Measurements from ENCODE around the gene SEMA6D. TPM values are rescaled to one million over a fixed set of nuclear protein-coding genes. Genes with fewer than 3 reads are reported as not detected.

SEMA6D gene, protein sequence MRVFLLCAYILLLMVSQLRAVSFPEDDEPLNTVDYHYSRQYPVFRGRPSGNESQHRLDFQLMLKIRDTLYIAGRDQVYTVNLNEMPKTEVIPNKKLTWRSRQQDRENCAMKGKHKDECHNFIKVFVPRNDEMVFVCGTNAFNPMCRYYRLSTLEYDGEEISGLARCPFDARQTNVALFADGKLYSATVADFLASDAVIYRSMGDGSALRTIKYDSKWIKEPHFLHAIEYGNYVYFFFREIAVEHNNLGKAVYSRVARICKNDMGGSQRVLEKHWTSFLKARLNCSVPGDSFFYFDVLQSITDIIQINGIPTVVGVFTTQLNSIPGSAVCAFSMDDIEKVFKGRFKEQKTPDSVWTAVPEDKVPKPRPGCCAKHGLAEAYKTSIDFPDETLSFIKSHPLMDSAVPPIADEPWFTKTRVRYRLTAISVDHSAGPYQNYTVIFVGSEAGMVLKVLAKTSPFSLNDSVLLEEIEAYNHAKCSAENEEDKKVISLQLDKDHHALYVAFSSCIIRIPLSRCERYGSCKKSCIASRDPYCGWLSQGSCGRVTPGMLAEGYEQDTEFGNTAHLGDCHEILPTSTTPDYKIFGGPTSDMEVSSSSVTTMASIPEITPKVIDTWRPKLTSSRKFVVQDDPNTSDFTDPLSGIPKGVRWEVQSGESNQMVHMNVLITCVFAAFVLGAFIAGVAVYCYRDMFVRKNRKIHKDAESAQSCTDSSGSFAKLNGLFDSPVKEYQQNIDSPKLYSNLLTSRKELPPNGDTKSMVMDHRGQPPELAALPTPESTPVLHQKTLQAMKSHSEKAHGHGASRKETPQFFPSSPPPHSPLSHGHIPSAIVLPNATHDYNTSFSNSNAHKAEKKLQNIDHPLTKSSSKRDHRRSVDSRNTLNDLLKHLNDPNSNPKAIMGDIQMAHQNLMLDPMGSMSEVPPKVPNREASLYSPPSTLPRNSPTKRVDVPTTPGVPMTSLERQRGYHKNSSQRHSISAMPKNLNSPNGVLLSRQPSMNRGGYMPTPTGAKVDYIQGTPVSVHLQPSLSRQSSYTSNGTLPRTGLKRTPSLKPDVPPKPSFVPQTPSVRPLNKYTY
- 5.9 and 10.2 TPM in 2 replicates for total RNA-seq

DNA sequence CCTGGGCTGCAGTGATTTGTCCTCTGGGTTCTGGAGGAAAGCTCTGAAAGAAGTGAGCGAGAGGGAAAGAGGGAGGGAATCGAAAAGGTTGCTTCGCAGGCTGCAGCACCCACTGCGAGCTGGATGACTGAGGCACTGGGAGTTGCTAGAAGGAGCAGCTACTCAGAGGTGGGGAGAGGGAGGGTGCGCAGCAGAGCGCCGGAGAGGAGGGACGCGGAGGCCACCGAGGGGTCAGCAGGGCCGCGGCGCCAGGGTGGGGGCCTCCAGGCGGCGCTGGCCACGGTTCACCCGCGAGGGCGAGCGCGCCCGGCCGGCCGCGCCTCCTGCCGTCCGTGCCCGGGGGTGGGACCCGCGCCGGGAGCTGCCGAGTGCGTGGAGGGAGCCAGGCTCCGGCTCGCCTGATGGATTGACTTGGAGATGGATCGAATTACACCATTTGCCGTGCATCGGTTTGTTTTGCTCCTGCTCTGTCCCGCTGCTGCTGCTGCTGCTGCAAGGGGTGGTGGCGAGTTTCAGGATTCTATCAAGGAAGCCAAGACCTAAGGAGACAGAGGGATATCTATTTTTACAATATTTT lies at the start of gene SEMA6D:
Gene SEMA6D, plus strand, starts transcription at position 470 of the 577 bp plus-strand sequence. CDS start 42,294 bp downstream, outside the sequence.
- DNase-seq (ENCODE audit: low read depth, low spot score), result peak; percentile 17

DNA sequence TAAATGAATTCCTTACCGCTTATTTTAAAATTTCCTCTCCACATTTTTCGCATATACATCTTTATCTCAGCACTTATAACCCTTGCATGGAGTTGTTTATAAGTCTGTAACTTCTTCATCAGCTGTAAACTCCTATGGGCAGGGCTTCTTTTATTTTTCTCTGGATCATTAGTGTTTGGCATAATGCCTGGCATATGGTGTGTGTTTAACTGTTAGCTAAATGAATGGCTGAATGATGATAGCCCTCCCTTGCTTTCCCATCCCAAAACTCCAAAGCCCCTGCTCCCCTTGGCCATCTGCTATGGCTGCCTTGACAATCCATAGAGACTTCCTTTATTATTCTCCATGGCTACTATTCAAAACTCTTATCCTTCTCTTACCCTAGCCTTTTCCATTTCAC lies 48.1 kb upstream of the SEMA6D start:
- no peak for DNase-seq (ENCODE audit: low read depth, low spot score)

DNA sequence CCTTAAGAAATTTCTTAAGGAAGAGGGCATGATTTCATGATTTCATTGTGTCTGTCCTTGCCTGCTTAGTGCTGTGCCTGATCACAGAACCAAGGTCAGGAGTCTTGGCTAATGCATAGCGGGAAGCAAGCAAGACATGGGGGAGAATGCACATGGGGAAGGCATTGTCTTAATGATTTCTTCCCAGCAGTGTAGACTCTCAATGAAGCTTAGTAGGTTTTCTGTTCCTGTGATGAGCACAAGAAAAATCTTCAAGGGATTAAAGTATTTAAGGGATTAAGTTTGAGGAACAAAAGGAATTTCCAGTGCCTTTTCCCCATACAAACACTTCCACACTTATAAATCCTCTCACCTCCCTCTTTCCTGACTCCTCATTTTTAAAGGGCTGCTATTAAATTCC lies 46.9 kb upstream of the SEMA6D start:
- no peak for DNase-seq (ENCODE audit: low read depth, low spot score)

DNA sequence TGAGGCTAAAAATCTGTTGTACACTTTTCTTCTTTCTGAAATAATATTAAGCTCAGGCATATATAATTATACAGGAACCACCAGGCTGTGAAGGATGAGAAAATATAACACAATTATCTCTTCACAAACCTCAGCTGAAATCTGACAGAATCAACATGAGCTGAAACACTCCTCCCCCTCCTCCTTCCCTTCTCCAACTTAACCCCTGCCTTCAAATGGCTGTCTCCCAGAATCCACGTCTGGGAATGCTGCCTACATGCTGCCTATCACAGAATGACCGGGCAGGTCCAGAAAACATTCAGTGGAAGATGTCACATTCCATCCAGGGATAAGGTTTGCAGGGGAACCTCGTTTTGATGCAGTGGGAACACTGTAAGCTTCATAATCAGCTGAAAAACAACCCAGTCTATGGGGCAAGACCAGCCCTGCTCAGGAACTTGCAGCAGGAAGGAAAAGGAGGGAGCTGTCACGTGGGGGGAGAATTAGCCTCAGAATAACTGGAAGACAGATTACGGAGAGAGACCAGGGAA lies 44.0 kb upstream of the SEMA6D start:
- DNase-seq (ENCODE audit: low read depth, low spot score), result peak; percentile 40

DNA sequence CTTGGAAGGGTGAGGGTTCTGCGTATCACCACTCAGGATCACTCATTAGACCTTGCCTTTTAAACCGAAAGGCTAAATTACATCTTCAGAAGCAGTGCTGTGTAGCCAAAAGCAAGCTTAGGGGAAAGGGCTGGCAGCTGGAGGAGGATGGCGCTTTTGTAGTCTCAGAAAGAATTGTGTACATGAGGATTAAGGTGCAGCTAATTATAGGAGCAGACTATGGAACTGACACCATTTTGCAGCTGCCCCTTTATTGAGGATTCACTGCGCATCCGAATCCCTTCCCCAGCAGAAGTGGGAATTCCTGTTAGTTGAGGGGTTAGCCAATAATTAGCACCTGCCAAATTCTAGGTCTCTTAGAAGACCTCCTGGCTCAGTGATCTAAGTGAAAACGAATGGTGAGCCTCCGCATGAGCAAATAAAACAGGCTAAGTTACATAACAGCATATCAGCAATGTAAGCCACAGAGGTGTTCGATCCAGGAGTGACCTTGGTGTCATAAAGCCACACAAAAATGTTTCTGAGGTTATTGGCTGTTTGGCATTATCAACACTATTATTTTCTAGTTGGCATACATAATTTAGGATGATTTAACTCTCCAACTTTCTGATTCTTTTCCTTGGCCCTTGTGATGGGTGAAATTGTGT lies 42.6 kb upstream of the SEMA6D start:
- no peak for DNase-seq (ENCODE audit: low read depth, low spot score)

DNA sequence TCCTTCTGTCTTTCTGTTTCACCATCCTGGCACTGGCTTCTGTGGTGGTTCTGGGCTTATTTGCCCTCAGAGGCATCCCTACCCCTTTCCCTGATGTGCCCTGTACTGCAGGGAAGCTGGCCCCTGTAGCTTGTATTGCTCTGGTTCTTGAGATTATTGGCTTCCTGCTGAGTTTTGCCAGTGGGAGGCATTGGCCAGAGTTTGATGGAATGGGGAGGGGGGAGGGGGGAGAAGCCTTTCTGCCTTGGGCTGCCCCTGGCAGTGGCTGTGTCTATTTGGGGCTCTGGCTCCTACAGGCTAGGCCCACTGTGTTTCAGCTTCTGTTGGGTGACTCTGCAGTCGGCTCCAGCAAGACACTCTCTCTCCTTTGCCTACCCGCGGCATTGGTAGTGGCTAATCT lies 41.6 kb upstream of the SEMA6D start:
- DNase-seq (ENCODE audit: low read depth, low spot score), result no peak

DNA sequence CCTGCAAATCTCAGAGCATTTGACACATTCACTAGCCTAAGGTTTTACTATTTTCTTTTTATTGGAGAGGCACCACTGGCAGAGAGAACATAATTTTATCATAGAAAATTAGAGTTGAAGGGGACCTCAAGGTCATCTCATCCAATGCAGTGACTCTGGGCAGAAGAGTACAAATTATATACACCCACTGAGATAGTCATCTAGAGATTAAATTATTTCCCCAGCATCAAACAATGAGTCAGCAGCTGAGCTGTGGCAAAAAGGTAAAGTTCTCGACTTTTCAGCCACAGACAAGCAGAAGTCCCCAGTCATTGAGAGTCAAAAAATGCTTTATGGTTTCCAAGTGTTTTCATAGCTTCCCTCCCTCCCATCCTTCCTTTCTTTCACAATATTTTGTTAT lies 39.3 kb upstream of the SEMA6D start:
- DNase-seq (ENCODE audit: low read depth, low spot score), result no peak

DNA sequence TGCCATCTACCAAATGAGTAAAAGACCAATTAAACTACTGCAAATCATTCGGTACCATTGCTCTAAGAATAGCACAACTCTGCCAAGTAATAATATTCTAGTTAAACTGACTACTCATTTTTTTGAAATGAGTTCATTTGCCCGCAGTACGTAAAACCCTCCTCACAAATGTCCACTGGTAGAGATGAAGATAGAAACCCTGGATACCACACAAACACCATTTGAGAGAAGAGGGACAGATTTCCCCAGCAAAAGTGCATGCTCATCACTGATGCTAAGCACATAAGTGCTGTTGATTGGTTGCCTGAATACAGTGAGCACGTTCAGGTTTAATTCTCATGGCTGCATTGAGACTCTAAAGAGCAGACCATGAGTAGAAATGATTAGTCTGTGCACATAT lies 34.6 kb upstream of the SEMA6D start:
- DNase-seq (ENCODE audit: low read depth, low spot score), result no peak

DNA sequence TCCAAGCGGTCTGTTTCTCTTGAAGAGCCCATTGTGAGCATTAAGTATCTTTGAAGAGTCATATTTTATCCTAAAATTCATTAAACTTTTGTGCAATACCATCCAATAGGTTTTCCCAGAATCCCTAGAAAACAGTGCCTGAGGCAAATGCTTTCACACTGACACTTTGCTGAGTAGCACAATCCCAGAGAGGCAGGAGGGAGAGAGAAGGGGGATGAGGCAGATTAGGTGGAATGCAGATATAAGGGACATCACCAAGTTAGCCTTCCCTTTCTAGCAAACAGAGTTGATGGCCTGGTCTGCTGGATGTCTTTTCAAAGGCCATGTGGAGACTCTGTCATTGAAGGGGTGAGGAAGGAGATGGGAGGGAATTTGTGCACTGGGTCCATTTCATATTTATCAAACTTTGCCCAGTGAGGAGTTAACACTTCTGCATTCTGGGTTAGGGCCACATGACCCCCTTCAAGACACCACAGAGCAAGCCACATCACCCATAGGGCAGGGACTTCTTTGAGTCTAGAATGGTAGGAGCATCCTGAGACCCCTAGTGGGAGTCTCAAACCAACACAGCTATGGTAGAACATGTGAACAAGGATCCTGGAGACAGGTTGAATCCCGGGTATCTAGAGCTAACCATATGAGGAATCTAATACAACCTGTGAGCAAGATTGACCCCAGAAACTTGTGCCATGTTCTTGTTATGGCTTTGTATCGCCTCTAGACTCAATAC lies 32.0 kb upstream of the SEMA6D start:
- no peak for DNase-seq (ENCODE audit: low read depth, low spot score)

DNA sequence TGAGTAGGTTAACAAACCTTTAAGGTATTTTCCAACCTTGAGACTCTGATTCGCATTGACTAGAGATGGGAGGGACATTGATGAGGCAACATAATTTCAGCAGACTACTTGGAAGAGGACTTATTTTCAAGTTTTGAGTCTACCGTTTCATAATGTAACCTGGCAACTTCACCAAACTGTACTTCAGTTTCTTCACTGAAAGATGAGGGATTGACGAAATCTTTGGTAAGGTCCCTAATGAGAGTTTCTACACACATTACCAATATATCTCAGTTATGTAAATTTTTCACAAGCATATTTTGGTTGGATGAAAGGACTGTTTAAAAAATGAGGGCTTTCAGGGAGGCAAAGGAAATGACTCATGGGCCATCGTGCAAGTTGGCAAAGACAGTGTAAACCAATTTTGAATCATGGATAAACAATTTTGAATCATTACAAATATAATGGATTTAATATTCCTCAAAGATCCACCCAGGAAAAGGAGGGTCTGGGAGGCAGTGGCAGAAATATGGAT lies 28.7 kb upstream of the SEMA6D start:
- DNase-seq (ENCODE audit: low read depth, low spot score), result no peak

DNA sequence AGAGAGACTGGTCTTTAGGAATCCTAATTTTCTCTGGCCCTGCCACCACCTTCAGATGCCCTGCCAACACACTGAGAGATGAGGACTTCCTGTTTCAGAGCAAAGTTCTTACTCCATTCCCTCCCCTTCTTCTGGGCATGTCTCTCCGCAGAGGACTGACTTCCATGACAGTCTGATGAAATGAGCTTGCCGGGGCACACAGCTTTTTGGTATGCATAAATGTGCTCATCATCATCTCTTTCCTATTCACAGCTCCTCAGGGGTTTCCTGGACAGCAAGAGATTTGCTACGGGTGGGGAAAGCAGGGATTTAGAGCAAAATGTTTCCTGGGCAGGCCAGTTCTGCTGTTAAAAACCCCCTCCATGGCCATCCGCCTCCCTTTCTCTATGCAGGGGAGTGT lies 27.6 kb upstream of the SEMA6D start:
- DNase-seq (ENCODE audit: low read depth, low spot score), result no peak

DNA sequence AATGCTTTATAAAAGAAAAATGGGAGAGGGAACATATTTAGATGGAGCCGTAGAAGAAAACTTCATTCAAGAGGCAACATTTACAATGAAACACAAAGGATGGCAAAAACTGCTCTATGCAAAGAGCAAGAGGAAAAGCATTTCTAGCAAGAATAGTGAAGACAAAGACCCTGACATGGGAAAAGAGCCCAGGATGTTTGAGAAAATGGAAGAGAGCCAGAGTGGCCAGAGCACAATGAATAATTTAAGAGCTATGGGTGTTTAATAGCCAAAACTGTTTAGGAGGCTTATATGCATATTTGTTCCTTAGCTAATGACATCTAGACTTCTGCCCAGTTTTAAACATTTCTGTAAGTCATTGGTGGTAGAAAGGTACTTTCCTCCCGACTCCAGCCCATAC lies 25.4 kb upstream of the SEMA6D start:
- DNase-seq (ENCODE audit: low read depth, low spot score), result no peak

DNA sequence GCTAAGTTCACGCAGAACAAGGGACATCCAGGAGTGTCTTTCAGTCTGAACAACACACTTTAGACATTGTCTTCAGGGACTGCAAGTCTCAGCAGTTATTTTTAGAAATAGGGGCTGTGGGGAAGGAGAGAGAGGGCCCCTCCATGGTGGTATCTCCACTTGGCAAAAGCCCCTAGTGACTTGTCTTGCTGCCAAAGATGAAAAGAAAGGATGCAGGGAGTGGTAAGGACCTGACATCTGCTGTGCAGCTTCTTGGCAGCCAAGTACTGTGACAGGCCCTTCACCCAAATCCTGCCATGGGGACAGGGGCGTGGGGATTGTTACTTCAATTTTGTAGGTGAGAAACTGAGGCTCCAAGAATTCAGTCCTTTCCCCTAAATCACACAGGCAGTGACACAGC lies 21.0 kb upstream of the SEMA6D start:
- DNase-seq (ENCODE audit: low read depth, low spot score), result no peak

DNA sequence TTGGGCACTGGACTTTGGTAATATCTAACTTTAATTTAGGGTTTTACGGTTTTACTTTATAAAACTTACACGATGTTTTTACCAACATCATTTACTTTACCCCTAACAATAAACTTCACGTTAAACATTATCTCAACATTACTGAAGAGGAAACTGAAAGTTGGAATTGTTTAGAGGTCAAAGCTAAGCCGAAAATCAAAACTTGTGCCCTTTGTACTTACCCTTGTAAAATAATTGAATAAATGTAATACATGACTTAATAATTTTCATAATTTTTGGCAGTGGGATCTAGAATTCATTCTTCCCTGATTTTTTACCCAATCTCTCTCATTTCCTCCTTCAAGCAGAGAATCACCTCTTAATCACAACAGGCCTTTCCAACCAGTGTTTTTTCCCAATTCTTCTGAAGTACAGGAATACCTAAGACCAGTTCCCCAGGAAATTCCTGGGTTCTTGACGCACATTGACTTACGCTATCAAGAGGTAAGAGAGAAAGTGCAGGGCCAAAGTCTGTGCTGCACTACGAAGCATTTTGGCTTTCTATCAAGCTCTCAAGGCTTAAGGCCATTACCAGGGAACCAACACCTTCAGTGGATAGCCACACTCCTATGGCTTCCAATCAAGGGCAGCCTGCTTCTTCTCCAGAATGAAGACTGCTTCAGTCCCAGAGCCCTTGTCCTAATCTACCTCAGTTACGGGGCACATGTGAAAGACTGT lies 11.9 kb upstream of the SEMA6D start:
- DNase-seq (ENCODE audit: low read depth, low spot score), result no peak

DNA sequence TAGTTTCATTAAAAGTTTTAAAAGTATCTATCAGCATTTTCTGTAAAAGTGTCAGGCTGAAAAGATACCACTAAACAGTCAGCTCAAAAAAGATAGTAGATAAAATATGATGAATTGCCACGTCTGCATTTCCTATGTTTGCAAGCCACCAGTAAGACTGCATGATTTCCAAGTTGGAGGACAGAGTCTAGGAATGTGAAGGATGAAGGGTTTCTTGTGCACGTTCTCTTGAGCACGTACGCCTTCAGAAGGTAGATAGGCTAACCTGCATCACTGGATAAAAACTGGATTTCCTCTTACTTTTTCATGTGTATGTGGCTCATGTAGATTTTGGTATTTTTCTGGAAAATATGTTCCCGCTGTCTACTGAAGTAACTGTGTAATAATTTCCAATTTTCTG lies 9.9 kb upstream of the SEMA6D start:
- DNase-seq (ENCODE audit: low read depth, low spot score), result no peak

DNA sequence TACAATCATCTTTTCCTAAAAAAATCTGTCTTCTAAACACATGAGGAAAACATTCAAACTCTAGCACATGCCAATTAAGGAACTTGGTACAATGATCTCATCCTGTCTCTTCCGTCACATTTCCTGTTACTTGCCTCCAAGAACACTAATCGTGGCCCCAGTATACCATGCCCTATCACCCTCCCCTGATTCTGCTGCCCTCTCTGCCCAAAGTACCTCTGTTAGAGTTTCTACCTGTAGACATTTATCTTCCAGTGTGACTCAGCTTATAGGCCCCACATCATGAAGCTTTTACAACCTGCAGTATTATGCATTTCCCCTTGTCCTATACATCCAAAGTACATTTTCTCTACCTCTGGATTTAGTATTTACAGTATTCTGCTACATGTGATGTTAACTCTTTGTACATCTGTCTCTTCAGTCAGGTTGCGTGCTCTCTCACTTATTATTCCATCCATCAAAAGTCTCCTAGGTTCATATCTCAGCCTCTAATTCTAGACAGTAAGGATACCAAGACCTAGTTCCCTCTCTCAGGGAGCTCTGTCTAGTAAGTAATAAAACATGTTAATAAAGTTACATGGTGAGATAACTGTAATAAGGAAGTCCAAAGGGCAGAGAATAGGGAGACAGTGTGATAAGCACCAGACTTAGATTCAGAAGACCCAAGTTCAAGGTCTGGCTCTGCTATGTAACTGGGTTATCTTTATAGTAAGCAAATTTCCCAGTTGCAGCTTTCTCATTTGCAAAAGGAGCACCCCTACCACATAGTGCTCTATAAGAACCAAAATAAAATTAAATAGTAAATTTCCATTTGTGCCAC lies 8.9 kb upstream of the SEMA6D start:
- no peak for DNase-seq (ENCODE audit: low read depth, low spot score)

DNA sequence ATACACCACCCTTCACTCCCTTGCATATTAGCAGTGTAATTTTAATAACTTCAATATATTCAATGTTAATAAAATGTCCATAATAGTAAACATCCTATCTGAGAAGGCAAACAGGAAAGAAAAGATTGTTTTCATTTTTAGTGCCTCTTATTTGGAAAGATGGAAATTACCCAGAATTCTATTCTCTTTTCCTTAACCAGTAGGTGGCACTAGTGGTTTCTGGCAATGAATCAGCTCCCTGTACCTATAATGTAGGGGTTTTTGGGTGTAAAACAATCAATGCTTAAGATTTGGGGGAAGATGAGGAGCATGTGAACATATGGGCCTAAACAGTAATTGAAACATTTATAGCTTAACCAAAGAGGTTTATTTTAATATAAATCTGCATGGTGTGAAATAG lies 5.7 kb upstream of the SEMA6D start:
- DNase-seq (ENCODE audit: low read depth, low spot score), result no peak

DNA sequence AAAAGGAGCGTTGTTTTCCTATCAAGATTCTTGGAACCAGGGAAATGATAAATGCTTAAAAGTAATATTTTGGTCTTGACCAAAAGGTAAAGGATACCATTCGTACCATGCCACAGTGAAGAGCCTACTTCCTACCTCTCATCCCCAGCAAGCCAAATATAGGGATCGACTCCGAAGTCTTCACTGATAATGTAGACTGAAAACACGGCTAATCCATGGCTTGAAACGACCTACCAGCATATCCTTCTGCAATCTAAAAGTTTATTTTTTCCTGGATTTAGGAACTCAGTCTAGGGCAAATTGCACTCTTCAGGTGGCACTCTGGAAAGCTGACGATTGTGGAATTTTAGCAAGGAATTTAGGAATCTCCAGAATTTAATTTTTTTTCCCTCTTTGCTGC lies 1.9 kb upstream of the SEMA6D start:
- no peak for DNase-seq (ENCODE audit: low read depth, low spot score)

Data from pulmonary artery endothelial cell (primary cell).